Smooth muscle cell (in vitro differentiated cells): ENCODE data around the gene PRF1. TPM values are rescaled to one million over a fixed set of nuclear protein-coding genes. Genes with fewer than 3 reads are reported as not detected.

Experiments used
- DNase-seq: peaks from one replicate; lab custom pipeline; 2025; ENCODE audit not compliant: unreplicated experiment; lab: John Stamatoyannopoulos, UW
- H2AFZ ChIP-seq: fragments of 200-600 bp; sonication (generic); 2 replicates; pipeline ENCODE4 v1.6.0; 2016; ENCODE audit warnings: antibody characterized with exemption, low read depth, mild to moderate bottlenecking
- H3F3A ChIP-seq: fragments of 200-600 bp; sonication (generic); 2 replicates; pipeline ENCODE4 v1.6.0; 2017; ENCODE audit warnings: antibody characterized with exemption, low read depth
- H3K27ac ChIP-seq: fragments of 200-600 bp; sonication (generic); 2 replicates; pipeline ENCODE4 v1.5.1; 2016; ENCODE audit warnings: low read depth, mild to moderate bottlenecking
- H3K27me3 ChIP-seq: fragments of 200-600 bp; sonication (generic); 2 replicates; pipeline ENCODE4 v1.6.1; 2016; ENCODE audit warnings: low read depth, mild to moderate bottlenecking
- H3K36me3 ChIP-seq: fragments of 200-600 bp; sonication (generic); 2 replicates; pipeline ENCODE4 v1.5.1; 2016; ENCODE audit warnings: low read depth
- H3K4me1 ChIP-seq: fragments of 200-600 bp; sonication (generic); 2 replicates; pipeline ENCODE4 v1.5.1; 2016; ENCODE audit warnings: low read depth
- H3K4me2 ChIP-seq: fragments of 200-600 bp; sonication (generic); 2 replicates; pipeline ENCODE4 v1.6.0; 2016; ENCODE audit warnings: mild to moderate bottlenecking
- H3K4me3 ChIP-seq: fragments of 200-600 bp; sonication (generic); 2 replicates; pipeline ENCODE4 v1.5.1; 2016; ENCODE audit warnings: mild to moderate bottlenecking
- H3K79me2 ChIP-seq: fragments of 200-600 bp; sonication (generic); 2 replicates; pipeline ENCODE4 v1.6.0; 2016; ENCODE audit warnings: low read depth, mild to moderate bottlenecking
- H3K9ac ChIP-seq: fragments of 200-600 bp; sonication (generic); 2 replicates; pipeline ENCODE4 v1.6.0; 2016; ENCODE audit warnings: low read depth
- H3K9me3 ChIP-seq: fragments of 200-600 bp; sonication (generic); replicated peaks from 2 replicates; pipeline ENCODE4 v1.5.1; 2016; ENCODE audit warnings: low read depth
- H4K20me1 ChIP-seq: fragments of 200-600 bp; sonication (generic); 2 replicates; pipeline ENCODE4 v1.6.0; 2016; ENCODE audit warnings: low read depth
- WGBS: methylation state at CpG from one replicate; pipeline ENCODE4 v1.1.7; 2016; ENCODE audit warnings: low lambda C conversion rate; 5-methylcytosine and 5-hydroxymethylcytosine counted together
- polyA plus RNA-seq: library from polyadenylated mRNA; unstranded; fragments of >200 nt; fragmentation: Nextera tagmentation; extraction: Ambion mirVana; gene quantifications from 2 replicates; pipeline ENCODE4 v1.2.1, GENCODE V29; 2016
- total RNA-seq: library from RNA; depleted of rRNA; stranded (reverse); fragments of >200 nt; gene quantifications from 2 replicates; pipeline ENCODE4 v1.2.3, GENCODE V29; 2014
- TF ChIP-seq, protein P1 (sequence below): fragments of 200-600 bp; sonication (generic); IDR thresholded peaks from 2 replicates; pipeline ENCODE4 v1.5.1; 2017; ENCODE audit warnings: borderline replicate concordance, mild to moderate bottlenecking, antibody characterized with exemption; ENCODE audit not compliant: insufficient read depth, poor library complexity, severe bottlenecking

Gene PRF1
- total and polyA plus RNA-seq, 2 experiments from 2014 or later, result not detected

- no peak for DNase-seq
- WGBS, result 94% methylated on average over 11 of the region's 11 CpGs
These were observed 28.7 kb downstream of the PRF1 start for GRCh38 chr10:70573599-70574506.

GRCh38 chr10:70571636-70572439, 30.7 kb downstream of the PRF1 start:
- WGBS, result 90% methylated on average over 16 of the region's 16 CpGs
- Histone ChIP-seq H3K36me3 (no peaks in the 10 kb centered on the region), H2AFZ (no peak overlapping the region)

More at GRCh38 chr10:70573599-70574506, 28.7 kb downstream of the PRF1 start:
- Histone ChIP-seq H3K27me3 (no peaks in the 10 kb centered on the region), H3K4me3 (no peak overlapping the region), H3F3A (peaks cover 9% of the 10 kb centered on the region), H2AFZ (no peak overlapping the region), H3K27ac (no peak overlapping the region), H3K9ac (no peak overlapping the region), H3K36me3 (no peaks in the 10 kb centered on the region), H3K79me2 (no peaks in the 10 kb centered on the region), H3K4me2 (no peak overlapping the region), H4K20me1 (no peaks in the 10 kb centered on the region), H3K9me3 (no peaks in the 10 kb centered on the region), H3K4me1 (peaks cover 7% of the 10 kb centered on the region)
- TF ChIP-seq, protein P1, sequence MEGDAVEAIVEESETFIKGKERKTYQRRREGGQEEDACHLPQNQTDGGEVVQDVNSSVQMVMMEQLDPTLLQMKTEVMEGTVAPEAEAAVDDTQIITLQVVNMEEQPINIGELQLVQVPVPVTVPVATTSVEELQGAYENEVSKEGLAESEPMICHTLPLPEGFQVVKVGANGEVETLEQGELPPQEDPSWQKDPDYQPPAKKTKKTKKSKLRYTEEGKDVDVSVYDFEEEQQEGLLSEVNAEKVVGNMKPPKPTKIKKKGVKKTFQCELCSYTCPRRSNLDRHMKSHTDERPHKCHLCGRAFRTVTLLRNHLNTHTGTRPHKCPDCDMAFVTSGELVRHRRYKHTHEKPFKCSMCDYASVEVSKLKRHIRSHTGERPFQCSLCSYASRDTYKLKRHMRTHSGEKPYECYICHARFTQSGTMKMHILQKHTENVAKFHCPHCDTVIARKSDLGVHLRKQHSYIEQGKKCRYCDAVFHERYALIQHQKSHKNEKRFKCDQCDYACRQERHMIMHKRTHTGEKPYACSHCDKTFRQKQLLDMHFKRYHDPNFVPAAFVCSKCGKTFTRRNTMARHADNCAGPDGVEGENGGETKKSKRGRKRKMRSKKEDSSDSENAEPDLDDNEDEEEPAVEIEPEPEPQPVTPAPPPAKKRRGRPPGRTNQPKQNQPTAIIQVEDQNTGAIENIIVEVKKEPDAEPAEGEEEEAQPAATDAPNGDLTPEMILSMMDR, result no peak

GRCh38 chr10:70571236-70571635, 31.3 kb downstream of the PRF1 start:
- no peak overlapping the region for H2AFZ ChIP-seq
- H3K79me2 ChIP-seq, result no peaks in the 10 kb centered on the region
- H3F3A ChIP-seq, result peaks cover 9% of the 10 kb centered on the region
- H3K4me1 ChIP-seq, result peaks cover 2% of the 10 kb centered on the region
- TF ChIP-seq, protein P1, result no peak
- no peak overlapping the region for H3K9ac ChIP-seq
- no peak overlapping the region for H3K27ac ChIP-seq
- no peak overlapping the region for H3K4me3 ChIP-seq
- DNase-seq, result no peak
- H4K20me1 ChIP-seq, result no peaks in the 10 kb centered on the region
- no peaks in the 10 kb centered on the region for H3K36me3 ChIP-seq
- H3K4me2 ChIP-seq, result no peak overlapping the region
- no peaks in the 10 kb centered on the region for H3K9me3 ChIP-seq
- H3K27me3 ChIP-seq, result no peaks in the 10 kb centered on the region
- WGBS, result 100% methylated on average over 4 of the region's 4 CpGs

More at GRCh38 chr10:70571636-70572439, 30.7 kb downstream of the PRF1 start:
- DNase-seq, result no peak
- no peak overlapping the region for H3K27ac ChIP-seq
- TF ChIP-seq, protein P1, result no peak
- H3K4me3 ChIP-seq, result no peak overlapping the region
- no peaks in the 10 kb centered on the region for H3K9me3 ChIP-seq
- no peaks in the 10 kb centered on the region for H3K27me3 ChIP-seq
- H4K20me1 ChIP-seq, result no peaks in the 10 kb centered on the region
- no peak overlapping the region for H3K9ac ChIP-seq
- no peak overlapping the region for H3K4me2 ChIP-seq
- H3K4me1 ChIP-seq, result peaks cover 7% of the 10 kb centered on the region
- no peaks in the 10 kb centered on the region for H3K79me2 ChIP-seq
- peaks cover 9% of the 10 kb centered on the region for H3F3A ChIP-seq
